ENCODE results near the gene ACTRT1.

Gene ACTRT1

DNA sequence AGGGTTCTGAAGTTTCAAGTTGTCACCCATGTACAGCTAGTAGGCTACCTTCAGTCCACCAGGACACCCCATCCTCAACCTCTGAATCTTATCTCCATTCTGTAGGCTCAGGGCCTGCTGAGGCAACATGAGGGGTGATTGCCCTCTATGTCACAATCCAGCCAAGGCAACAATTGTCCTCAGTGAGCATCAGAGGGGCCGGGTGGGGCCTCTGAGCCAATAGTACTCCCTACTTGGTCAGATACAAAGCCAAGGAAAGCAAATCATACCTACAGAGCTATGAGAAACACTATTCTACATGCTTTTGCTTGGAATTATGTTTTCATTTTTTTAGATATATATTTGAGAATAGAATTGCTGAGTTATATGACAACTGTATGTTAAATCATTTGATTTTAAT is at the start of gene ACTRT1:
Gene ACTRT1 (minus strand): TSS at position 101 of the 400 bp plus-strand sequence. CDS start 197 bp downstream, outside the sequence.
- Mint-ChIP-seq H3K9me3 (no peaks in the 10 kb centered on the region), H3K4me1 (no peaks in the 10 kb centered on the region), H3K27me3 (no peaks in the 10 kb centered on the region), H3K4me3 (no peak within 1 kb of the TSS), H3K27ac (no peak within 1 kb of the TSS), H3K36me3 (ENCODE audit: low read depth) (no peaks in the 10 kb centered on the region)
- no peak for ATAC-seq
- no peak for DNase-seq

DNA sequence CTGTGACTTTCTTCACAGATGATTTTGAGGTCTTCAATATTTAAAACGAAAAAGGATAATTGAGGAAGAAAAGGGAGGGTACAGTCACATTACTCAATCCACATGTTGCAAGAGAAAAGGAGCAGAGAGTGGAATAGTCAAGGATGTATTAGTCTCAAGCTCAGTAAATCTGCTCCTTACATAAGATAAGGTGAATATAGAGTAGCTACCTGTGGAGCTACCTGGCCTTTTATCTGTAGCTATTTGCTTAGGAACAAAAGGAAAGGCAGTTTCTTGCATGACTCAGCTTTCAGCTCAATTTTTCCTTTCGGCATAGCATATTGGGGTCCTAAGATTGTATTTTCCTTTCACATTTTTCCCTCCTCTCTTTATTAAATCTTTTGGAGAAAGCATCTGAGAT is 26.3 kb upstream of the ACTRT1 start:
- no peaks in the 10 kb centered on the region for H3K9me3 Mint-ChIP-seq
- ATAC-seq: no peak
- no peak for DNase-seq
- H3K36me3 Mint-ChIP-seq (ENCODE audit: low read depth): no peaks in the 10 kb centered on the region
- H3K27ac Mint-ChIP-seq: no peak overlapping the region
- no peaks in the 10 kb centered on the region for H3K4me1 Mint-ChIP-seq
- H3K4me3 Mint-ChIP-seq: no peak overlapping the region
- H3K27me3 Mint-ChIP-seq: no peaks in the 10 kb centered on the region

DNA sequence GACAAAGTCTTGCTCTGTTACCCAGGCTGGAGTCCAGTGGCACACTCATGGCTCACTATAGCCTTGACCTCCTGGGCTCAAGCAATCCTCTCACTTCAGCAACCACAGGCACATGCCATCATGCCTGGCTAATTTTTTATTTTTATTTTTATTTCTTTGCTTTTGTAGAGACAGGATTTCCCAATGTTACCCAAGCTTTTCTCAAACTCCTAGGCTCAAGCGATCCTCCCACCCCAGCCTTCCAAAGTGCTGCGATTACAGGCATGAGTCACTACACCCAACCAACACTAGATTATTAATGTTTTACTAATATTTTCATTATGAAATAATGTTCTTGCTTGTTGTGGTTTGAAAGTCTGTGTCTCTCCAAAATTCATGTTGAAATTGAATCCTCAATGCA is 5.2 kb upstream of the ACTRT1 start:
- no peaks in the 10 kb centered on the region for H3K27me3 Mint-ChIP-seq
- no peaks in the 10 kb centered on the region for H3K4me1 Mint-ChIP-seq
- no peaks in the 10 kb centered on the region for H3K9me3 Mint-ChIP-seq
- DNase-seq (no peak), ATAC-seq (no peak)
- H3K36me3 Mint-ChIP-seq (ENCODE audit: low read depth): no peaks in the 10 kb centered on the region
- H3K27ac Mint-ChIP-seq: no peak overlapping the region
- no peak overlapping the region for H3K4me3 Mint-ChIP-seq

DNA sequence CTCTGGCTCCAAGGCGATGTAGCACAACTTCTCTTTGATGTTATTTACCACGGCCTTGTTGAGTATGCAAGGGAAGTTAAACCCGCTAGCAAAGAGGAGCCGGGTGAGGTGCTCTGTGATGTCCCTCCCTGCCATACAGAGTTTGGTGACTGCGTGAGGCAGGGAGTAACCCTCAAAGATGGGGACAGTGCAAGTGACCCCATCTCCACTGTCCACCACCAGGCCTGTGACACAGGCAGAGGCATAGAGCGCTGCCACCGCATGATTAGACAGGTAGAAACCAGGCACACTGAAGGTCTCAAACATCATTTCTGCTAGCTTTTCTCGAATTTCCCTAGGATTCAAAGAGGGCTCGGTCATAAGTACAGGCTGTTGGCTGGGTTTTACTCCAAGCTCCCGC is 677 bp downstream of the ACTRT1 start:
- Mint-ChIP-seq H3K27me3 (no peaks in the 10 kb centered on the region), H3K4me3 (no peak overlapping the region), H3K36me3 (ENCODE audit: low read depth) (no peaks in the 10 kb centered on the region), H3K27ac (no peak overlapping the region), H3K4me1 (no peaks in the 10 kb centered on the region), H3K9me3 (peaks cover 2% of the 10 kb centered on the region)
- DNase-seq (no peak), ATAC-seq (no peak)

- DNase-seq (no peak), ATAC-seq (no peak)
- Mint-ChIP-seq H3K27me3 (no peaks in the 10 kb centered on the region), H3K4me1 (no peaks in the 10 kb centered on the region), H3K36me3 (ENCODE audit: low read depth) (no peaks in the 10 kb centered on the region), H3K4me3 (no peak overlapping the region), H3K9me3 (no peaks in the 10 kb centered on the region), H3K27ac (no peak overlapping the region)
Observed at GRCh38 chrX:128035318-128035717, 16.9 kb downstream of the ACTRT1 start.

DNA sequence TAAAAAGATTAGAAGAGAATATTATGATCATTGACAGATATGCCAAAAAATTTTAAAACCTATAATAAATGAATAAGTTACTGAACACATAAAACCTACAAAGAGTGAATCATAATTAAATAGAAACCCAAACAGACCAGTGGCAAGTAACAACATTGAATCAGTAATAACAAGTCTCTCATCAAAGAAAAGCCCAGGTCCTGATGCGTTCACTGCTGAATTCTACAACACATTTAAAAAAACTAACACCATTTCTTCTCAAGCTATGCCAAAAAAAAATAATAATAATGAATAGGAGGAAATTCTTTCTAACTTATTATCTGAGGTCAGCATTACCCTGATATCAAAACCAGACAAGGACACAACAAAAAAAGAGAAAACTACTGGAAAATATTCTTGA is 30.6 kb downstream of the ACTRT1 start:
- Mint-ChIP-seq H3K9me3 (no peaks in the 10 kb centered on the region), H3K4me3 (no peak overlapping the region), H3K27ac (no peak overlapping the region), H3K27me3 (no peaks in the 10 kb centered on the region), H3K36me3 (ENCODE audit: low read depth) (no peaks in the 10 kb centered on the region), H3K4me1 (no peaks in the 10 kb centered on the region)
- DNase-seq (no peak), ATAC-seq (no peak)

- no peak for ATAC-seq
- DNase-seq: no peak
- H3K27ac Mint-ChIP-seq: no peak overlapping the region
- H3K4me3 Mint-ChIP-seq: no peak overlapping the region
- no peaks in the 10 kb centered on the region for H3K27me3 Mint-ChIP-seq
- no peaks in the 10 kb centered on the region for H3K9me3 Mint-ChIP-seq
- H3K36me3 Mint-ChIP-seq (ENCODE audit: low read depth): no peaks in the 10 kb centered on the region
- no peaks in the 10 kb centered on the region for H3K4me1 Mint-ChIP-seq
Observed at GRCh38 chrX:128020701-128021100, 31.5 kb downstream of the ACTRT1 start.

DNA sequence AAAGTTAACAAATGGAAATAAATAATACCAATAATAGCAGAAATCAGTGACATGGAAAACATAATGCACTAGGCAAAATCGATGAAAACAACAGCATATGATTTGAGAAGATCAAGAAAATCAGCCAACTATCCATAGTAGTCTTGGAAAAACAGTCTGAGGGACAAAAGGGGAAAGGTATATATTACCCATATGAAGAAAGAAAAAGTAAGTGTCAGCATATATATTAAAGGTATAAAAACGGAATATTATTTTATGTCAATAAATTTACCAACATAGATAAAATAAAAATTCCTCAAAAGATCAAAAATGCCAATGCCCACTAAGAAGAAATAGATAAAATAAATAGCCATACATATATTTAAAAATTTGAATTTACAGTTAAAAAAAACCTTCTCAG is 33.0 kb downstream of the ACTRT1 start:
- H3K36me3 Mint-ChIP-seq (ENCODE audit: low read depth): no peaks in the 10 kb centered on the region
- no peak overlapping the region for H3K27ac Mint-ChIP-seq
- ATAC-seq: no peak
- H3K27me3 Mint-ChIP-seq: no peaks in the 10 kb centered on the region
- H3K4me1 Mint-ChIP-seq: no peaks in the 10 kb centered on the region
- no peaks in the 10 kb centered on the region for H3K9me3 Mint-ChIP-seq
- no peak overlapping the region for H3K4me3 Mint-ChIP-seq
- DNase-seq: no peak

DNA sequence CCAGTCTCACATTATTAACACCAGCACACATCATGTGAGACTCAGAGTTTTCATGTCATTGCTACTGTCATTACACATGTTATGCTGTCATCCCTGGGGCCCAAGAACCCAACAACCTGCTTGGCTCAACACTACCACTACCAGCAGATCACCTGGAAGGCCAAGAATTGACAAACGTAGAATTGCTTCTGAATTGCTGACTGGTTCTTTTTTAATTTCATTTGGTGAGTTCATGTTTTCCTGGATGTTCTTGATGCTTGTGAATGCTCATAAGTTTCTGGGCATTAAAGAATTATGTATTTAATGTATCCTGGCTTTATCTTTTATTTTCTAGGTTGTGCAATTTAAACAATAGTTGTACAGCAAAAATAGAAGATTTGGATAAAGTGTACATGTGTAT is 40.2 kb downstream of the ACTRT1 start:
- Mint-ChIP-seq H3K36me3 (ENCODE audit: low read depth) (no peaks in the 10 kb centered on the region), H3K27me3 (no peaks in the 10 kb centered on the region), H3K4me3 (no peak overlapping the region), H3K27ac (no peak overlapping the region), H3K9me3 (no peaks in the 10 kb centered on the region), H3K4me1 (no peaks in the 10 kb centered on the region)
- DNase-seq: no peak
- no peak for ATAC-seq

DNA sequence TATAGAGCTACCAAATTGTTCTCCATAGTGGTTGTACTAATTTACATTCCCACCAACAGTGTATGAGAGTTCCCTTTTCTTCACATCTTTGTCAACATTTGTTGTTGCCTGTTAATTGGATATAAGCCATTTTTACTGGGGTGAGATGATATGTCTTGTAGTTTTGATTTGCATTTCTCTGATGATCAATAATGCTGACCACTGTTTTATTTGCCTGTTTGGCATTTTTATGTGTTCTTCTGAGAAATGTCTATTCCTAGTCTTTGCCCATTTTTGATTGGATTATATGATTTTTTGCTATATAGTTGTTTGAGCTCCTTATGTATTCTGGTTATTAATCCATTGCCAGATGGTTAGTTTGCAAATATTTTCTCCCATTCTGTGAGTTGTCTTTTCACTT is 44.3 kb downstream of the ACTRT1 start:
- H3K9me3 Mint-ChIP-seq: no peaks in the 10 kb centered on the region
- H3K4me1 Mint-ChIP-seq: no peaks in the 10 kb centered on the region
- DNase-seq (no peak), ATAC-seq (no peak)
- no peaks in the 10 kb centered on the region for H3K27me3 Mint-ChIP-seq
- H3K36me3 Mint-ChIP-seq (ENCODE audit: low read depth): no peaks in the 10 kb centered on the region
- no peak overlapping the region for H3K4me3 Mint-ChIP-seq
- H3K27ac Mint-ChIP-seq: no peak overlapping the region
